ENCODE data around the gene KCNK4. TPM values are rescaled to one million over a fixed set of nuclear protein-coding genes. Genes with fewer than 3 reads are reported as not detected.
A peak's percentile ranks its signal among the peaks of the same experiment; 100 is the strongest.

KCNK4 gene
- not detected for total RNA-seq

GRCh38 chr11:64291262-64291751 lies at the start of gene KCNK4:
TSS of gene KCNK4 (plus strand) at chr11:64291302. CDS start at chr11:64293019, 1,717 bp downstream.
- DNase-seq (ENCODE audit: low spot score) (no peak), ATAC-seq (ENCODE audit: low FRiP score) (no peak)
- no peak for TF ChIP-seq CTCF (IDR thresholded peaks at IDR 0.05)

- no peak for TF ChIP-seq CTCF (IDR thresholded peaks at IDR 0.05)
- peak; percentile 0 for ATAC-seq (ENCODE audit: low FRiP score)
- DNase-seq (ENCODE audit: low spot score) = no peak
These were observed 49.4 kb upstream of the KCNK4 start for GRCh38 chr11:64241491-64242374.

- DNase-seq (ENCODE audit: low spot score) = no peak
- no peak for TF ChIP-seq CTCF (IDR thresholded peaks at IDR 0.05)
- no peak for ATAC-seq (ENCODE audit: low FRiP score)
These were observed 47.8 kb upstream of the KCNK4 start for GRCh38 chr11:64243236-64243854.

GRCh38 chr11:64244107-64244506 lies 47.0 kb upstream of the KCNK4 start:
- DNase-seq (ENCODE audit: low spot score) (no peak), ATAC-seq (ENCODE audit: low FRiP score) (no peak)
- TF ChIP-seq CTCF (IDR thresholded peaks at IDR 0.05) = no peak

- DNase-seq (ENCODE audit: low spot score) = no peak
- ATAC-seq (ENCODE audit: low FRiP score) = no peak
- TF ChIP-seq CTCF (IDR thresholded peaks at IDR 0.05) = no peak
These were observed 46.1 kb upstream of the KCNK4 start for GRCh38 chr11:64244966-64245365.

GRCh38 chr11:64245401-64245796 lies 45.7 kb upstream of the KCNK4 start:
- no peak for TF ChIP-seq CTCF (IDR thresholded peaks at IDR 0.05)
- no peak for DNase-seq (ENCODE audit: low spot score)
- ATAC-seq (ENCODE audit: low FRiP score) = no peak
